HCEC 1CT (cell line): ENCODE measurements around the gene LRRC53.

ENCODE experiments used
- DNase-seq: peaks from one replicate; pipeline ENCODE4 v3.0.0-alpha.2; 2017

Gene LRRC53

GRCh38 chr1:74432325-74432724, 80.1 kb downstream of the LRRC53 start:
- DNase-seq, result no peak

DNA sequence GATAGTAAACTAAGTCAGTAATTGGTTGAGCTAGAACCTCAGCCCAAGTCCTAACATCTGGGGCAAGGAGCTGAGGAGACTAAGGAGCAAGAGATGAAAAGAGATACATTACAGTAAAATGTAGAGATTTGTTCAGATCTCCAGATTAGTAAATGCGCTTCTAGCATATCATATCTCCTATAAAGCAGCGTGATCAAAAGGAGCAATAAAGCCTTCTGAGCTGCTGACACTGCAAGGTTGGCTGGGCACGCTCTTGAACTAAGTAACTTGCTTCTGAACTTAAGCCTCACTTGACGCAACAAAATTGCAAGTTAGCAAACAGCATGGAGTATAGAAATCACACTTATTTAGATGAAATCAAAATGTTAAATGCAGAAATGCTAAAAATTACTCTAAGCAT, 80.9 kb downstream of the LRRC53 start:
- DNase-seq, result no peak

- no peak for DNase-seq
Measured at GRCh38 chr1:74430342-74430934, 82.0 kb downstream of the LRRC53 start.

DNA sequence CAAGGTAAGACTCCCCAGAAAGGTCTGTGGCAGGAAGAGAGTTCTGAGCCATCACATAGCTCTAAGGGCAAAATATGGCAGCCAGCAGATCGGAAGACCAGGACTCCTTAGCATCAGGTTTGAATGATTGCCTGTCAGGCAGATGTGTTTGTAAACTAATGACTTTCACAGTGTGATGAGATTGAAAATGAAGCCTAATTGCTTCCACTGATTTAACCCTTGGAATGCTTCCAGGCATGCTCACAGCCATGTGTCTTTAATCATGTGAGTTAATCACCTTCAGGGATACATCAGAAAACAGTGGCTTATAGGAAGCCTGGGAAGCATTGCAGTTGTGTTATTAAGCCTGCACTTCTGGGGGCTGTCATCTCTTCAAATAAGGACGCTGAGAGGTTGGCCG, 82.8 kb downstream of the LRRC53 start:
- no peak for DNase-seq

GRCh38 chr1:74427681-74428080, 84.7 kb downstream of the LRRC53 start:
- DNase-seq, result peak; percentile 72

GRCh38 chr1:74426208-74426937, 86.0 kb downstream of the LRRC53 start:
- DNase-seq, result no peak

DNA sequence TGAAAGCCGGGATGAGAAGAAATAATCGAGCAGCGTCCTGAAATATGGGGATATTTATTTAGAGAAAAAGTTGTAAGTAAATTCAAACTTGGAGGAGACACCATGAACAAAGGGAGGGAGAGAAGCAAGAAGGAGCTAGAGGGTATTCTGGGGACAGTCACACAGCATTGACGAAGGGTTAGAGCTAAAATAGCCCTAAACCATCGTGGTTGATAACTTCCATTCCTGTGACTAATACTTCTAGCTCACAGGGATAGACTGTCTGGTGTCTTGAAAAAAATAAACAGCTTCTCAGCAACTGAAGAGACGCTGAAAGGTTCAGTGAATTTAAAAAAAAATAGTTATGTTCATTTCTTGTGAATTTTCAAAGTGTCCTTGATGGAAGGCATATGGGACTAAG, 86.7 kb downstream of the LRRC53 start:
- DNase-seq, result peak; percentile 34

GRCh38 chr1:74423471-74423870, 88.9 kb downstream of the LRRC53 start:
- peak; percentile 73 for DNase-seq

GRCh38 chr1:74422421-74423292, 89.8 kb downstream of the LRRC53 start:
- peak; percentile 74 for DNase-seq

DNA sequence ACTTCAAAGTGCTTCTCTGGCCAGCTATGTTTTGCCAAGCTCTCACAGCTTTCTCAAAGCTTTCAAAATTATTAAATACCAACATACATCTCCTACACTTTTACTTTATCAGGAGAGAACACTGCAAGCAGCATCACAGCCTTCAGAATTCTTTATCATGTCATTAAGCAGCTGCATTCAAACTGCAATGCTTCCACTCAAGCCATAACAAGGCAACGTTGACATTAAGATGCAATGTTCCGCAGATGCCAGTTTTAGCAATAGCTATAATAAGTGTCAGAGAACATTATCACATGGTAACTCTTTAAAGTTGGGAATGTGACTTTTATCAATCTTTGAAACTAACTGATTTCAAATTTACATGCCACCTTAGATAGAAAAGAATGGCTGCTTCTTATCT, 91.9 kb downstream of the LRRC53 start:
- no peak for DNase-seq
